Lower leg skin (tissue), 4 donors: ENCODE measurements around the gene EFEMP2. TPM values are rescaled to one million over a fixed set of nuclear protein-coding genes. Genes with fewer than 3 reads are reported as not detected.
"Not testable (repeated sequence)": the region's sequence is repeated elsewhere in the genome, so short reads cannot be mapped to it uniquely, and the experiment has no call there.

Source experiments
- DNase-seq, 2 donors: peaks; one replicate each; pipeline ENCODE4 v3.0.0-alpha.2; 2019; ENCODE audit warnings: low spot score in 2 of 2
- H3K4me3 ChIP-seq: fragments of 200-600 bp; sonication (generic); 2 replicates; pipeline ENCODE4 v1.5.1; 2017; ENCODE audit warnings: mild to moderate bottlenecking, low read depth; ENCODE audit not compliant: poor library complexity, severe bottlenecking
- CTCF ChIP-seq, 3 donors: fragments of 450-650 bp; IDR thresholded peaks; one replicate each; pipeline ENCODE4 v1.5.1; 2016; ENCODE audit warnings: antibody characterized with exemption in 3 of 3, mild to moderate bottlenecking in 3 of 3, moderate library complexity in 2 of 3
- POLR2A ChIP-seq, 2 donors: fragments of 450-650 bp; IDR thresholded peaks; one replicate each; pipeline ENCODE4 v1.6.1; 2016 to 2017; ENCODE audit warnings: antibody characterized with exemption in 2 of 2, mild to moderate bottlenecking in 1 of 2, moderate library complexity in 1 of 2
- WGBS, 2 donors: methylation state at CpG; one replicate each; pipeline ENCODE4 v1.1.5; 2018; 5-methylcytosine and 5-hydroxymethylcytosine counted together
- intact Hi-C: fragments of 100-400 bp; cut with DNase I; formaldehyde crosslinking; loops from one replicate; pipeline ENCODE4 v1.15.0; 2023; ENCODE audit warnings: low total_unique reads
- total RNA-seq, 4 donors: library from RNA; depleted of rRNA; stranded (reverse); fragments of >200 nt; gene quantifications; one replicate each; pipeline ENCODE4 v1.1.0, GENCODE V29; 2016

Gene EFEMP2
- total RNA-seq, 4 donors from 2014 or later, result 12.0 to 29.8 (median 16.3) TPM

- TF ChIP-seq CTCF (IDR thresholded peaks at IDR 0.05), result no peak
- no peak for TF ChIP-seq POLR2A (IDR thresholded peaks at IDR 0.05)
- 55 to 66% methylated on average over 7 to 8 of the region's 8 CpGs for WGBS, 2 donors
- no peak overlapping the region for H3K4me3 ChIP-seq
- intact Hi-C loops, result no loop called here
- no peak for DNase-seq
Measured at GRCh38 chr11:65849366-65849765, 23.2 kb downstream of the EFEMP2 start.

- not testable (repeated sequence) for DNase-seq
Measured at GRCh38 chr11:65848693-65849092, 23.9 kb downstream of the EFEMP2 start.

GRCh38 chr11:65847746-65848145, 24.9 kb downstream of the EFEMP2 start:
- no peak for DNase-seq
- no peak overlapping the region for H3K4me3 ChIP-seq
- TF ChIP-seq POLR2A (IDR thresholded peaks at IDR 0.05) (no peak), CTCF (IDR thresholded peaks at IDR 0.05) (no peak)
- intact Hi-C loops, result no loop called here
- WGBS, 2 donors, result 91% methylated on average over 3 of the region's 3 CpGs

More at GRCh38 chr11:65848693-65849092, 23.9 kb downstream of the EFEMP2 start:
- H3K4me3 ChIP-seq, intact Hi-C loops: not testable (repeated sequence)
- 61 to 65% methylated on average over 7 of the region's 7 CpGs for WGBS, 2 donors

GRCh38 chr11:65844231-65844872, 28.2 kb downstream of the EFEMP2 start:
- TF ChIP-seq POLR2A (IDR thresholded peaks at IDR 0.05), result no peak
- TF ChIP-seq CTCF (IDR thresholded peaks at IDR 0.05), result no peak
- WGBS, 2 donors, result 90% methylated on average over 10 of the region's 10 CpGs
- intact Hi-C loops, result no loop called here
- no peak overlapping the region for H3K4me3 ChIP-seq
- DNase-seq, result no peak

GRCh38 chr11:65843811-65844210, 28.8 kb downstream of the EFEMP2 start:
- intact Hi-C loops, result no loop called here
- DNase-seq, result no peak
- H3K4me3 ChIP-seq, result no peak overlapping the region
- WGBS, 2 donors, result 87 to 90% methylated on average over 3 of the region's 3 CpGs
- TF ChIP-seq CTCF (IDR thresholded peaks at IDR 0.05), result no peak
- TF ChIP-seq POLR2A (IDR thresholded peaks at IDR 0.05), result no peak

GRCh38 chr11:65842144-65842543, 30.5 kb downstream of the EFEMP2 start:
- DNase-seq, result no peak
- no peak overlapping the region for H3K4me3 ChIP-seq
- intact Hi-C loops, result no loop called here
- TF ChIP-seq CTCF (IDR thresholded peaks at IDR 0.05), result no peak
- no peak for TF ChIP-seq POLR2A (IDR thresholded peaks at IDR 0.05)
- 85 to 89% methylated on average over 4 of the region's 4 CpGs for WGBS, 2 donors
